ENCODE measurements around the gene CSNK1G3. TPM values are rescaled to one million over a fixed set of nuclear protein-coding genes. Genes with fewer than 3 reads are reported as not detected.
"Not testable (repeated sequence)": the region's sequence is repeated elsewhere in the genome, so short reads cannot be mapped to it uniquely, and the experiment has no call there.

Gene CSNK1G3
- total RNA-seq, 4 donors from 2014 or later, result 31.8 to 84.0 (median 55.9) TPM

- intact Hi-C loops (cut with DNase I; ENCODE audit: low total_unique reads), result no loop called here
- no peak for DNase-seq
Measured at GRCh38 chr5:123636006-123636405, 124.0 kb downstream of the CSNK1G3 start.

DNA sequence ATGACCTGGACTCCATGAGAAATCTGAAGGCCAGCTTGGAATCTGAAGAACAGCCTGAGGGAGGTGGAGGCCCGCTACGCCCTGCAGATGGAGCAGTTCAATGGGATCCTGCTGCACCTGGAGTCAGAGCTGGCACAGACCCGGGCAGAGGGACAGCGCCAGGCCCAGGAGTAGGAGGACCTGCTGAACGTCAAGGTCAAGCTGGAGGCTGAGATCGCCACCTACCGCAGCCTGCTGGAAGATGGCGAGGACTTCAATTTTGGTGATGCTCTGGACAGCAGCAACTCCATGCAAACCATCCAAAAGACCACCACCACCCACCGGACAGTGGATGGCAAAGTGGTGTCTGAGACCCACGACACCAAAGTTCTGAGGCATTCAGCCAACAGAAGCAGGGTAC, 125.1 kb downstream of the CSNK1G3 start:
- H3K27ac ChIP-seq; H3K36me3 ChIP-seq; DNase-seq; in situ Hi-C loops (cut with MboI; ENCODE audit: low pct_ligation_motif_present in 1 of 4, low pct_unique_long_range_greater_than_20kb in 1 of 4, low sequenced_read_pairs in 3 of 4); H3K4me3 ChIP-seq; H3K9me3 ChIP-seq; intact Hi-C loops (cut with DNase I; ENCODE audit: low total_unique reads); H3K27me3 ChIP-seq; H3K4me1 ChIP-seq: not testable (repeated sequence)
- WGBS, 2 donors (ENCODE audit: low coverage in 1 of 2), result 92 to 95% methylated on average over 4 to 10 of the region's 10 CpGs

More at GRCh38 chr5:123636006-123636405, 124.0 kb downstream of the CSNK1G3 start:
- no peaks in the 10 kb centered on the region for H3K9me3 ChIP-seq
- H3K27ac ChIP-seq, result no peak overlapping the region
- H3K27me3 ChIP-seq, result no peaks in the 10 kb centered on the region
- H3K4me1 ChIP-seq, result no peaks in the 10 kb centered on the region
- 90 to 97% methylated on average over 2 to 21 of the region's 21 CpGs for WGBS, 2 donors (ENCODE audit: low coverage in 1 of 2)
- H3K4me3 ChIP-seq, result no peak overlapping the region
- in situ Hi-C loops (cut with MboI; ENCODE audit: low pct_ligation_motif_present in 1 of 4, low pct_unique_long_range_greater_than_20kb in 1 of 4, low sequenced_read_pairs in 3 of 4), result no loop called here
- H3K36me3 ChIP-seq, result no peaks in the 10 kb centered on the region
- TF ChIP-seq, protein P1, sequence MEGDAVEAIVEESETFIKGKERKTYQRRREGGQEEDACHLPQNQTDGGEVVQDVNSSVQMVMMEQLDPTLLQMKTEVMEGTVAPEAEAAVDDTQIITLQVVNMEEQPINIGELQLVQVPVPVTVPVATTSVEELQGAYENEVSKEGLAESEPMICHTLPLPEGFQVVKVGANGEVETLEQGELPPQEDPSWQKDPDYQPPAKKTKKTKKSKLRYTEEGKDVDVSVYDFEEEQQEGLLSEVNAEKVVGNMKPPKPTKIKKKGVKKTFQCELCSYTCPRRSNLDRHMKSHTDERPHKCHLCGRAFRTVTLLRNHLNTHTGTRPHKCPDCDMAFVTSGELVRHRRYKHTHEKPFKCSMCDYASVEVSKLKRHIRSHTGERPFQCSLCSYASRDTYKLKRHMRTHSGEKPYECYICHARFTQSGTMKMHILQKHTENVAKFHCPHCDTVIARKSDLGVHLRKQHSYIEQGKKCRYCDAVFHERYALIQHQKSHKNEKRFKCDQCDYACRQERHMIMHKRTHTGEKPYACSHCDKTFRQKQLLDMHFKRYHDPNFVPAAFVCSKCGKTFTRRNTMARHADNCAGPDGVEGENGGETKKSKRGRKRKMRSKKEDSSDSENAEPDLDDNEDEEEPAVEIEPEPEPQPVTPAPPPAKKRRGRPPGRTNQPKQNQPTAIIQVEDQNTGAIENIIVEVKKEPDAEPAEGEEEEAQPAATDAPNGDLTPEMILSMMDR (IDR thresholded peaks at IDR 0.05), result no peak
- TF ChIP-seq EP300 (IDR thresholded peaks at IDR 0.05; ENCODE audit: low read depth) (no peak), POLR2AphosphoS5 (IDR thresholded peaks at IDR 0.05) (no peak), POLR2A (IDR thresholded peaks at IDR 0.05) (no peak)

DNA sequence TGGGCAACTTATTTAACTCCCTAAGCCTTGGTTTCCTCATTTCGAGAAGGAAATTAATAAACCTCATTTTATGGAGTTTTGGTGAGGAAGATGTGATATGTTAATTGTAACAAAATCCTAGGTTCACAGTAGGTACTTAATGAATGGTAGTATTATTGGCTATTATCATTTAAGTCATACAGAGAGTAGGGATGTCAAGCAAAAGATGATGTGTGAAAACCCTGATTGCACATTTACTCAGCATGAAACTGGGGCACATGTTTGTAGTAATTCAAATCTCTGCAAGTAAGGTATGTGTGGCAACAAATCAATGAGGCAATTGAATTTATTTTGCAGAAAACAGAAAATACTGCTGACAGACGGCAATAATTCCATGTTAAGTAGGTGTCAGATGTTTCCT, 127.3 kb downstream of the CSNK1G3 start:
- Histone ChIP-seq H3K27me3 (no peaks in the 10 kb centered on the region), H3K36me3 (no peaks in the 10 kb centered on the region), H3K9me3 (no peaks in the 10 kb centered on the region), H3K4me1 (no peaks in the 10 kb centered on the region), H3K4me3 (no peak overlapping the region), H3K27ac (no peak overlapping the region)
- in situ Hi-C loops (cut with MboI; ENCODE audit: low pct_ligation_motif_present in 1 of 4, low pct_unique_long_range_greater_than_20kb in 1 of 4, low sequenced_read_pairs in 3 of 4) (no loop called here), intact Hi-C loops (cut with DNase I; ENCODE audit: low total_unique reads) (no loop called here)
- TF ChIP-seq EP300 (IDR thresholded peaks at IDR 0.05; ENCODE audit: low read depth), result no peak
- TF ChIP-seq POLR2A (IDR thresholded peaks at IDR 0.05), result no peak
- TF ChIP-seq, protein P1 (IDR thresholded peaks at IDR 0.05), result no peak
- no peak for TF ChIP-seq POLR2AphosphoS5 (IDR thresholded peaks at IDR 0.05)
- 63 to 77% methylated on average over 2 of the region's 2 CpGs for WGBS, 2 donors (ENCODE audit: low coverage in 1 of 2)
- no peak for DNase-seq

DNA sequence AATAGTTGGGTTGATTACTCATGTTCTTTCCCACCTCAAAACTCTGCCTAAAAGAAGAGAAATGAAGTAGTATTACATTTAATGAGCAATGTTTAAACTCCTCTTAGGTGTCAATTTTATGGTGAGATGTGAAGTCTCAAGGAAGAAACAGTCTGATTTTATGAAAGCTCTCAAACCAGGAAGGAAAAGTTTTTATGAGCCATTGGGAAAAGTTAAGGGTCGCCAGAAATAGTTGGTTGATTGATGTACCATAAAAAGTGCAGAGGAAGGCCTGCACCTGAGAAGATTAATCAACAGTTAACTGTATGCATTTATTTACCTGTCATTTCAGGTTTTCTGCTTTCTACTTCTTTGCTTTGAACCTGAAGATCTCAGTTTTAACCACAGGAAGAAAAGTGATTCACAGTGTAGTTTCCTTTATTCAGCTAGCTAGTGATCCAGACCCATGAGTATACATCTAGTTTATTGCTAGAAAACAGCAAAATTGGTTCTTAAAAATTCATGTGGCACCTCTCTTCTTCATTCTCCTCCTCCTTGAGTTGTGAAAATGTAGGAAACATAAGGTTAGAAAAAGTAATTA, 133.1 kb downstream of the CSNK1G3 start:
- Histone ChIP-seq H3K9me3 (no peaks in the 10 kb centered on the region), H3K4me3 (no peak overlapping the region), H3K27me3 (no peaks in the 10 kb centered on the region), H3K4me1 (peaks cover 0 to 7% (median 0%) of the 10 kb centered on the region in 4 donors), H3K27ac (no peak overlapping the region), H3K36me3 (no peaks in the 10 kb centered on the region)
- no peak for DNase-seq
- intact Hi-C loops (cut with DNase I; ENCODE audit: low total_unique reads), result no loop called here
- TF ChIP-seq POLR2AphosphoS5 (IDR thresholded peaks at IDR 0.05) (no peak), EP300 (IDR thresholded peaks at IDR 0.05; ENCODE audit: low read depth) (no peak)
- in situ Hi-C loops (cut with MboI; ENCODE audit: low pct_ligation_motif_present in 1 of 4, low pct_unique_long_range_greater_than_20kb in 1 of 4, low sequenced_read_pairs in 3 of 4), result no loop called here
- 0 to 17% methylated on average over 1 of the region's 1 CpG for WGBS, 2 donors (ENCODE audit: low coverage in 1 of 2)

- DNase-seq, result no peak
Measured at GRCh38 chr5:123647066-123647465, 135.1 kb downstream of the CSNK1G3 start.

More at GRCh38 chr5:123647066-123647465, 135.1 kb downstream of the CSNK1G3 start:
- no peaks in the 10 kb centered on the region for H3K9me3 ChIP-seq
- 71% methylated on average over 1 of the region's 1 CpG; no CpG with 5 or more reads in 1 of the 2 donors for WGBS, 2 donors (ENCODE audit: low coverage in 1 of 2)
- H3K27ac ChIP-seq, result no peak overlapping the region
- no peaks in the 10 kb centered on the region for H3K27me3 ChIP-seq
- TF ChIP-seq EP300 (IDR thresholded peaks at IDR 0.05; ENCODE audit: low read depth) (no peak), POLR2AphosphoS5 (IDR thresholded peaks at IDR 0.05) (no peak), POLR2A (IDR thresholded peaks at IDR 0.05) (no peak)
- TF ChIP-seq, protein P1 (IDR thresholded peaks at IDR 0.05), result no peak
- peaks cover 0 to 7% (median 0%) of the 10 kb centered on the region in 4 donors for H3K4me1 ChIP-seq
- intact Hi-C loops (cut with DNase I; ENCODE audit: low total_unique reads), result no loop called here
- no peak overlapping the region for H3K4me3 ChIP-seq
- in situ Hi-C loops (cut with MboI; ENCODE audit: low pct_ligation_motif_present in 1 of 4, low pct_unique_long_range_greater_than_20kb in 1 of 4, low sequenced_read_pairs in 3 of 4), result no loop called here
- no peaks in the 10 kb centered on the region for H3K36me3 ChIP-seq
